Measurements from ENCODE around the gene HMG20B.

The HMG20B gene

DNA sequence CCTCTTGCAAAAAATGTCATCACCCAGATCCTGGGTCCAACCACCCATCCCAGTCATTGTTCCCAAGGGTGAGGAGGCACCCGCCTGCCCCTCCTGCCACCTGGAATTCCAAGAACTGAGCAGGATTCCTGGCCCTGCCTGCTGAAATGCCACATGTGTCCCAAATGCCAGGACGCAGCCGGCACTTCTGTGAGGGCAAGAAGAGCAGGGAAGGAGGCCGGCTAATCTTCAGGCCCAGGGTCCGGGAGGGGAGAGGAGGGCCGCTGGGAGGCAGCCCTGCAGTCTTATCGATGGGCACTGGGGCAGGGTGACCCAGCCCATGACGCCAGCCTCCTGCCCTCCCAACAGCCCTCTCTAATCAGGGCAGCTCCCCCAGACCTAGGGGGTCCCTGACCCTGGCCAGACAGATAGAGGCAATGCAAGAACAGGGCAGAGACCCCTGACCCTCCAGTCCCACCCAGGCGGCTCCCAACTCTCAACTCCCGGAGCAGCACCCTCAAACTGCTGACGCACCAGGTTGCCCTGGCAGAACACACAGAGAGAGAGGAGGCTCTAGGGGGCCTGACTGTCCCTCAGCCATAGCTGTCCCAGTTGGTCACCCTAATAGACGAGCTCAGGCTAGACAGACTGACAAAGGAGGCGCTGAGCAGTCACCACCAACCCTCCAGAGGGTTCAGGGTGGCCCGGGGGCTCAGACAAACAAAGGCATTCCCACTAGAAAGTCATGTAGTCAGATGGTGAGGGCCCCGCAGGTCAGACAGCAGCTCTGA, 16.9 kb upstream of the HMG20B start:
- TF ChIP-seq, protein P1, sequence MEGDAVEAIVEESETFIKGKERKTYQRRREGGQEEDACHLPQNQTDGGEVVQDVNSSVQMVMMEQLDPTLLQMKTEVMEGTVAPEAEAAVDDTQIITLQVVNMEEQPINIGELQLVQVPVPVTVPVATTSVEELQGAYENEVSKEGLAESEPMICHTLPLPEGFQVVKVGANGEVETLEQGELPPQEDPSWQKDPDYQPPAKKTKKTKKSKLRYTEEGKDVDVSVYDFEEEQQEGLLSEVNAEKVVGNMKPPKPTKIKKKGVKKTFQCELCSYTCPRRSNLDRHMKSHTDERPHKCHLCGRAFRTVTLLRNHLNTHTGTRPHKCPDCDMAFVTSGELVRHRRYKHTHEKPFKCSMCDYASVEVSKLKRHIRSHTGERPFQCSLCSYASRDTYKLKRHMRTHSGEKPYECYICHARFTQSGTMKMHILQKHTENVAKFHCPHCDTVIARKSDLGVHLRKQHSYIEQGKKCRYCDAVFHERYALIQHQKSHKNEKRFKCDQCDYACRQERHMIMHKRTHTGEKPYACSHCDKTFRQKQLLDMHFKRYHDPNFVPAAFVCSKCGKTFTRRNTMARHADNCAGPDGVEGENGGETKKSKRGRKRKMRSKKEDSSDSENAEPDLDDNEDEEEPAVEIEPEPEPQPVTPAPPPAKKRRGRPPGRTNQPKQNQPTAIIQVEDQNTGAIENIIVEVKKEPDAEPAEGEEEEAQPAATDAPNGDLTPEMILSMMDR (IDR thresholded peaks at IDR 0.05), result no peak

DNA sequence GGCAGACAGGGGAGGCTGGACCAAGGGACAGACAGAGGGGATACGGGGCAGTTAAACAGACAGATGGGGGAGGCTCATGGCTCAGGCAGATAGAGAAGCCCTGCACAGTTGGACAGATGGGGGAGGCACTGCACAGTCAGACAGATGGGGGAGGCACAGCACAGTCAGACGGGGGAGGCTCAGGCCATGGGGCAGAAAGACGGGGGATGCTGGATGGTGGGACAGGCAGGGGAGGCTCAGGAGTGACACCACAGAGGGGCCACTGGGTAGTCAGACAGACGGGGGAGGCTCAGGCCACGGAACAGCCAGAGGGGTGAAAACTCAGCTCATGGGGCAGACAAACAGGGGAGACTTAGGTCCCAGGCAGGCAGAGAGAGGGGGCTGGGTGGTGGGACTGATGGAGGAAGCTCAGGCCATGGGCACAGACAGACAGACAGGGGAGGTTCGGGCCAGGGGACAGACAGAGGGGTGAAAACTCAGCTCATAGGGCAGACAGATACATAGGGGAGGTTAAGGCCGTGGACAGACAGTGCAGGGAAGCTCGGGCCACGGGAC, 16.2 kb upstream of the HMG20B start:
- TF ChIP-seq, protein P1 (IDR thresholded peaks at IDR 0.05), result no peak

DNA sequence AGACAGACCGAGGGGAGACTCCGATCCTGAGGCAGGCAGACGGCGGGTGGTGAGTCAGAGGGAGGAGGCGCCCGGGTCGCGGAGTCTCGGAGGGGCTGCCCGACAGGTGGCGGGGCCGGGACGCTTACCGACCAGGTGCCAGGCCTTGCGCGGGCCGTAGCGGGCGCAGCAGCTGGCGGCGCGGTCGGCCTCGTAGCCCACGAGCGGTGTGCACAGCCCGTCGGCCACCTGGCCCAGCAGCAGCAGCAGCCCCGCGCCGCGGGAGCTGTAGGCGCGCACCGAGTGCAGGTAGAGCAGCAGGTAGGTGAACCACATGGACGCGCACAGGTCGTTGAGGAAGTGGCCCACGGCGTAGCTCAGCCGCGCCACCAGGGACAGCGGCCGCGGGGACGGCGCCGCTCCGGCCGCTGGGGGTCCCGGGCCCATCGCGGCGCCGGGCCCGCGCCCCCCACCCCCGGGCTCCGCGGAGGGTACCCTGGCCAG, 15.7 kb upstream of the HMG20B start:
- TF ChIP-seq, protein P1 (IDR thresholded peaks at IDR 0.05), result no peak

DNA sequence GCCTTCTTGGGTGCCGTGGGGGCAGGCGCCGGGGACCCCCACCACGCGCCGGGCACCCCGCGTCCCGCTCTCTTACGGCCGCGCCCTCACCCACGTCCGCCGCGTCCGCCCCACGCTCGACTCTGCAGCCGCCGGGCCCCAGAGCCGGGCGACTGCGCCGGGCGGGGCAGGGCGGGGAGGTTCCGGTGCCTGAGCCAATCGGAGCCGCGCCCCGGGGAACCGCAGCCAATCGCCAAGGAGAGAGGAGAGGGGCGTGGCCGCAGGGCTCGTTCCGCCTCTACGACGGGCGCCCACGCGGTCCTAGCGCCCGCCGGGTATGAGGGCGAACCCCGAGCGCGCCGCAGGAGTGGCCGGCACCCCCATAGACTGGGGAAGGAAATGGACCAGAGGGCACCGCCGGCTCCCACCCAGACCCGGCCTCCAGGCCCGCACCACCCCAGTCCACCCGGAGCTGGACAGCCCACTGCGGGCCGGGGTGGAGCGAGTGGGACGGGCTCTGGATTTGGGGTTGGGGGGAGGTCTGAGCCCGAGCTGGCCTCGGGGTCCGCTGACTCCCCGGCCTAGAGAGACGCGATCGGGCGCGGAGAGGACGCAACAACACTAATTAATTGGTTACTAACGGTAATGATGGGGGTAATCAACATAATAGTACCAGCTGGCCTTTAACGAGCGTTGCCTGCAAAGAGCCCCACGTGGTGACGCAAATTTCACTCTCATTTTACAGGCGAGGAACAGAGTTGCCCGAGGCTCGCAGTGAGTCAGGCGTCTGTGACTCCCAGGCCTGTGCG, 15.1 kb upstream of the HMG20B start, which contains the start of gene MFSD12:
Gene MFSD12 (minus strand): TSS at position 126 of the 788 bp plus-strand sequence. CDS start 183 bp downstream, outside the sequence.
- TF ChIP-seq, protein P1 (IDR thresholded peaks at IDR 0.05), result no peak

DNA sequence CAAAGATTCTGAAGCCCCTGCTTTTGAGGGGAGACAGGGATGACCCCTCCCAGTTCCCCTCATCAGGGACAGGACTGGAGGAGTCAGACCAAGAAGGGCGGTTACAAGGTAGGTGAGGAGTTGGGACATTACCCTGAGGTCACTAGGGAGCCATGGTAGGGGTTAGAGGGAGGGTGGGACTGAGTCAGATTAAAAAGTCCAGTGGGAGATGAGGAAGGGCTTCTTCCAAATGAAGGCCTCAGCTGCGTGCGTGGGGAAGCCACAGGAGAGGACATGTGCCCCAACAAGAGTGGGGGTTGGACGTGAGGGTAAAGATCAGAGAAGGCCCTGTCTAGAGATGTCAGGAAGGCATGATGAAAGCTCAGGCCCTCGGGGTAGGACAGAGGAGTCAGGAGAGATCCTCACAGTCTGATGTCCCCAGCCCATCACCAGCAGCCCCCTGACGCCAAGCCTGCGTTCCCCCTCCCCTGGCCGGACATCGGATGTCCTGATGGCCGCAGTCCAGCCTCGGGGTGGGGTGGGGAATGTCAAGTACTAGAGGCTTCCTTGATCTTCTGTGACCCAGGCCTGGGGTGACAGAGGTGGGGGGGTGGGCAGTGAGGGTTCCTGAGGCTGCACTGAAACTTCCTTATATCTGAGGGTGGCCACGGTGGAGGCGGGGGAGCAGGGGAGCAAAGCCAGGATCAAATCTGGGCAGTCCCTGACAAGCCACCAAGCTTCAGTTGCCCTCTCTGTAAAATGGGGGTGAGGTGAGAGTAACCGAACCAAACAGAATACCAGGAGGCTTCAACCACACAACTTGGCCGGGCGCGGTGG, 8.8 kb upstream of the HMG20B start:
- TF ChIP-seq, protein P1 (IDR thresholded peaks at IDR 0.05), result no peak

DNA sequence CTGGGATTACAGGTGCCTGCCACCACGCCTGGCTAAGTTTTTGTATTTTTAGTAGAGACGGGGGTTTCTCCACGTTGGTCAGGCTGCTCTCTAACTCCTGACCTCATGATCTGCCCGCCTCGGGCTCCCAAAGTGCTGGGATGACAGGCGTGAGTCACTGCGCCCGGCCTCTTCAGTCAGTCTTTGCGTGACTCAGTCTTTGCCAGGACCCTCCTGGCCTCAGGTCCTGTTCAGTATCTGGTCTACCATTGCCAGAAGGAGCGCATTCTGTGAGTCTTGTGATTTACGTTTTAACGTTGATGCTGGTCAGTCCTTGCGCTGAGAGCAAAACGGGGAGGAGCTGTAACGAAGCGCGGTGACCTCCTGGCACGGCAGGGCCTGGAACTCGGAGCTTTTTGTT, 7.6 kb upstream of the HMG20B start:
- TF ChIP-seq, protein P1 (IDR thresholded peaks at IDR 0.05), result no peak

DNA sequence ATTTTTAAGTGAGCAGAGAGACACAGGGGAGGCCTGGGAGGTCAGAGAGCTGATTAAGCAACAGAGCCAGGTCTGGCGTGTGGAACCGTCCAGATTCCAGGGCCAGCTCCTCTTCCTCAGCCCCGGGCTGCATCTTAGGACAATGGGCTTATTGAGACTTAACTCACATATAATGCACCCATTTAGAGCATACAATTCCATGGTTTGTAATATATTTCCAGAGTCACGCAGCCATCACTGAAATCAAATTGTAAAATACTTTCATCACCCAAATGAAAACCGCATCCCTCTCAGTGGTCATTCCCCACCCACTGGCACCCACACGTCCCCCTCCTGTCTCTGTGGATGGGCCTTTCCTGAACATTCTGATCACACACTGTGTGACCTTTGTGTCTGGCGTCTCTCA, 2.1 kb upstream of the HMG20B start:
- TF ChIP-seq, protein P1 (IDR thresholded peaks at IDR 0.05), result no peak

Data from LNCAP (cell line).